ENCODE data around the gene FAM177B. TPM values are rescaled to one million over a fixed set of nuclear protein-coding genes. Genes with fewer than 3 reads are reported as not detected.

Gene FAM177B
- total RNA-seq, result not detected in 2 replicates

DNA sequence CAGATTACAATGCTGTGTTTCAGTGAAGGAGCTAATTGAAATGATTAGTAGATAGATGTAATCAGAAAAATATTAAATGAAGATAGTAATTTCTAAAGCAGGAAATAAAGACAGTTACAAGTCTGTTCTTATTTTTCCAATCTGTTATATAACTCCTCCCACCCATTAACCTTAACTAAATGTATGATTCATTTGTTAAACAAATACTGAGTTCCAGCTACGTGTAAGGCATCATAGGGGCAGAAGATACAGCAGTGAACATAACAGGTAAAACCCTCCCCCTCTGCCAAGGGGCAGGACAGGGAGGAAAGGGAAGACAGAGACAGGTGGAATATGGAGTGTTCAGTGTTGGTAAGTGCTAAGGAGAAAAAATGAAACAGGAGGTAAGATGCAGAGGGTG lies at the start of gene FAM177B:
TSS of gene FAM177B (plus strand) at position 231 of the 400 bp plus-strand sequence. CDS start 9,344 bp downstream, outside the sequence.

DNA sequence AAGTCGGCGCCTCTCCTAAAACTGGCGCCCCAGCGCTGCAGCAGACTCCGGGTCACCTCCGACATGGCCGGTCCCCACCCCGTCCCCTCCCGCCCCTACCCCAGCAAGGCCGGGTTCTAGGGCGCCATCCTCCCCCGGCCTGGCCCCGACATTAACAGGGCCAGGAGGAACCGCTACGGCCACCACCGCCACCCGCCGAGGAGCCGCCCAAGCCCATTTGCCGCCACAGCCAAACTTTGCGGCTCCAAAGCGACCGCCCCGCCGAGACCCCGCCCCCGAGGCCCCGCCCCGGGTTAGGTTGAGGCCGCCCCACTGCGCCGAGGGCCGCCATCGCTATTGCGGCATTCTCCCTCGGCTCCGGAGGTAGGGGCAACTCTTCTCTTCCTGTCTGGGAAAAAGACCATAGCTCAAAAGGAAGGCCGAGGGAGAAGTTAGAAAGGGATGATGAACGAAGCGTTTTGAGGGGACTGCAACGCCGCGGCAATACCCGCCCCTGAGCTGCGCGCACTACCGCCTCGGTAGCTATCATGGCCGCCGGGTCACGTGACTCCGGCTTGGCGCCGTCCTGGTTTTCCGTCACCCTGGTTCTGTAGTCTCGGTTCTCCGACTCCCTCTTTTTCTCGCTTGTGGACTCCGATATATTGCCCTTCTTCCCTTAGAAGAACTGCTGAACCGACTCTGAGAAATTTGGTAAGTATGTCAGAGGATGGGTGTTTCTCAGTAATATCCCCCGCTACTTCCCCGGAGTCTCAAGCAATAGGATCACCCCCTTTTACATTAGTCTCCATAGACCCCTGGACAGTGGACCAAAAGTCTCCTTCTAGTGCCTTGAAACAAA lies 24.5 kb upstream of the FAM177B start, which contains the start of the genes AIDA and BROX:
TSS of gene AIDA (minus strand) at position 239 of the 838 bp plus-strand sequence. CDS start at position 65, 174 bp downstream.
TSS of gene BROX (plus strand) at position 312 of the 838 bp plus-strand sequence. CDS start 3,136 bp downstream, outside the sequence.

Other genes starting within 250 kb of the FAM177B start
- 0.19 and 0.53 TPM in 2 replicates for gene HHIPL2, start 189.1 kb upstream of the FAM177B start, total RNA-seq
- gene TAF1A, start 147.3 kb upstream of the FAM177B start, total RNA-seq, result 5.0 and 7.4 TPM in 2 replicates
- 58.3 and 73.6 TPM in 2 replicates for gene MIA3, start 119.1 kb upstream of the FAM177B start, total RNA-seq
- gene AIDA, start 24.7 kb upstream of the FAM177B start, total RNA-seq, result 51.4 and 57.8 TPM in 2 replicates
- gene BROX, start 24.6 kb upstream of the FAM177B start, total RNA-seq, result 38.2 and 50.6 TPM in 2 replicates
- gene DISP1, start 77.8 kb downstream of the FAM177B start, total RNA-seq, result 4.0 and 5.5 TPM in 2 replicates